Measurements from ENCODE around the gene GRB2. TPM values are rescaled to one million over a fixed set of nuclear protein-coding genes. Genes with fewer than 3 reads are reported as not detected.

GRB2 gene
- total and polyA plus RNA-seq, 12 donors = 23.5 to 85.5 (median 52.0) TPM

DNA sequence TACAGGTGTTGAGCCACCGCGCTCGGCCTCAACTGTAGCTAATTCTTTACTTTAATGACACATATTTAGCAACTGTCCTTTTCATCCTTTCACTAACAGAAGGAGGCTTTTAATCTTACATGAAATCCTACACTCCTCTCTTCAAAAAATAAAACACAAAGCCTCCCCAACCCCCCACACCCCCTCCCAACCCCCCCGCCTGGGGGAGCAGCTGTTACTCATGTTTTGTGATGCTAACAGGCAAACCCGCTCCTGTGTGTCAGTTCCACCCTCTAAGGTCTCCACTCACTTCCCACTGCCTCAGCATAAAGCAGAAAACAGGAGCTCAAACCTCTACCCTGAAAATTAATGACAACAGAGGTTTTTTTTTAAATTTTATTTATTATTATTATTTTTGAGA lies 60.8 kb downstream of the GRB2 start:
- Histone ChIP-seq H3K4me3 (peak overlapping the region in 1 of 10 donors; percentile 6), H3K9me3 (no peaks in the 10 kb centered on the region), H3K27me3 (no peaks in the 10 kb centered on the region), H3K4me1 (peaks cover 3 to 100% (median 48%) of the 10 kb centered on the region in 9 donors), H3K27ac (peak overlapping the region in 1 of 10 donors; percentile 73), H3K36me3 (peaks cover 0 to 5% (median 0%) of the 10 kb centered on the region in 9 donors)
- ATAC-seq (no peak), DNase-seq (no peak)
- WGBS, 2 donors = 85 to 90% methylated on average over 5 of the region's 5 CpGs
- TF ChIP-seq, protein P1, sequence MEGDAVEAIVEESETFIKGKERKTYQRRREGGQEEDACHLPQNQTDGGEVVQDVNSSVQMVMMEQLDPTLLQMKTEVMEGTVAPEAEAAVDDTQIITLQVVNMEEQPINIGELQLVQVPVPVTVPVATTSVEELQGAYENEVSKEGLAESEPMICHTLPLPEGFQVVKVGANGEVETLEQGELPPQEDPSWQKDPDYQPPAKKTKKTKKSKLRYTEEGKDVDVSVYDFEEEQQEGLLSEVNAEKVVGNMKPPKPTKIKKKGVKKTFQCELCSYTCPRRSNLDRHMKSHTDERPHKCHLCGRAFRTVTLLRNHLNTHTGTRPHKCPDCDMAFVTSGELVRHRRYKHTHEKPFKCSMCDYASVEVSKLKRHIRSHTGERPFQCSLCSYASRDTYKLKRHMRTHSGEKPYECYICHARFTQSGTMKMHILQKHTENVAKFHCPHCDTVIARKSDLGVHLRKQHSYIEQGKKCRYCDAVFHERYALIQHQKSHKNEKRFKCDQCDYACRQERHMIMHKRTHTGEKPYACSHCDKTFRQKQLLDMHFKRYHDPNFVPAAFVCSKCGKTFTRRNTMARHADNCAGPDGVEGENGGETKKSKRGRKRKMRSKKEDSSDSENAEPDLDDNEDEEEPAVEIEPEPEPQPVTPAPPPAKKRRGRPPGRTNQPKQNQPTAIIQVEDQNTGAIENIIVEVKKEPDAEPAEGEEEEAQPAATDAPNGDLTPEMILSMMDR (IDR thresholded peaks at IDR 0.05) = no peak
- intact Hi-C loops (cut with DNase I) = loop anchor here in 1 of 10 donors (5.0 kb wide), 1 partner anchor 38 kb away; no protein-coding TSS in a partner anchor

DNA sequence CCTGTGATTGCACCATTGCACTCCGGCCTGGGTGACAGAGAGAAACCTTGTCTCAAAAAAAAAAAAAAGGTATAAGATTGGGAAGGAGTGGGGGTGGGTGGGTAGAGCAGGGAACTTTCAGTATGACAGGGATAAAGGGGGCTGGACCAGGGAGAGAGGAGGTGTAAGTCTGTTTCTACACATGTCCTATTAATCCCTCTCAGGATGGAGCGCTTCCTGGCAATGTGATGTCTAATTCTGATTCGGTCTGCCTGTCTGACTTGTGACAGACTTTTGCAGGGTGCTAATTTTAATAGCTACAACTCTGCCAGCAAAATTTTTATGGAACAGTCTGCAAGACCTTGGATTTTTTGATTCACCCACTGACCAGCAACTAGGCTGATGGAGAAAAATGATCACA lies 62.5 kb downstream of the GRB2 start:
- 52 to 57% methylated on average over 3 of the region's 3 CpGs for WGBS, 2 donors
- H3K4me3 ChIP-seq = no peak overlapping the region
- H3K4me1 ChIP-seq = peaks cover 3 to 100% (median 56%) of the 10 kb centered on the region in 9 donors
- ATAC-seq (peak in 2 of 8 donors; percentile 36 to 45), DNase-seq (no peak)
- H3K36me3 ChIP-seq = peaks cover 0 to 5% (median 0%) of the 10 kb centered on the region in 9 donors
- H3K27ac ChIP-seq = peak overlapping the region in 1 of 10 donors; percentile 3
- intact Hi-C loops (cut with DNase I) = loop anchor here in 1 of 10 donors (5.0 kb wide), 1 partner anchor 39 kb away; no protein-coding TSS in a partner anchor
- TF ChIP-seq, protein P1 (IDR thresholded peaks at IDR 0.05) = no peak
- H3K27me3 ChIP-seq = no peaks in the 10 kb centered on the region
- H3K9me3 ChIP-seq = no peaks in the 10 kb centered on the region

DNA sequence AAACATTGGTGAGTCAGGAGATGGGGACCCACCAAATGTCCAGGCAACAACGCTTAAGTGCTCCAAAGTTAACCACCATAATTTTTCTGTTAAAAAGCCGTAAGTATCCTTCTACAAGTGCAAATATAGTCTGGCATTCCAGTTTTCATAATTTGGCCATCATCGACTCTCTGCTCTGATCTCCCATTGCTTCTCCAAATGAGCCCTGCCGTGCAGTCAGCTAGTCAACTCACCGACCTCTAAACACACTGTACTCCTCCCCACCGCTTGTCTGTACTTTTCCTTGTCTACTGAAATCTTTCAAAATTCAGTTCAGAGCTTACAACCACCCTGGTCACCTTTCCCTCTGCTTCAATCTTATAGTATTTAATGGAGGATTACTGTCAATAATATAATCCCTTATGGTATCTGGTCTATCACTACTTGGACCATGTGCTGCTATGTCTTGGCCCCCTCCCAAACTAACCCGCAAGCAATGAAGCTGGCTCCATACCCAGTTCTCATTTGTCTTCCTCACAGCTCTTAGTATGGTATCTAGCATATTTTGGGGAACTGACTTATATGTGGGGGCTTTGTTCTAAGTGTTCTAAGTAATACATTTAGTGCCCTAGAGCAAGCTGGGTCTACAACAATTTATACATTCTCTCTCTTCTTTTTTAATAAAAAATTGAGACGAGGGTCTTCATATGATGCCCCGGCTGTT lies 63.5 kb downstream of the GRB2 start:
- DNase-seq (no peak), ATAC-seq (no peak)
- Histone ChIP-seq H3K4me3 (no peak overlapping the region), H3K36me3 (peaks cover 0 to 5% (median 0%) of the 10 kb centered on the region in 9 donors), H3K27ac (peak overlapping the region in 1 of 10 donors; percentile 34), H3K4me1 (peaks cover 3 to 100% (median 50%) of the 10 kb centered on the region in 9 donors), H3K9me3 (no peaks in the 10 kb centered on the region), H3K27me3 (no peaks in the 10 kb centered on the region)
- intact Hi-C loops (cut with DNase I) = loop anchor here in 1 of 10 donors (5.0 kb wide), 1 partner anchor 40 kb away; no protein-coding TSS in a partner anchor
- TF ChIP-seq, protein P1 (IDR thresholded peaks at IDR 0.05) = no peak
- WGBS, 2 donors = 89% methylated on average over 9 of the region's 9 CpGs

DNA sequence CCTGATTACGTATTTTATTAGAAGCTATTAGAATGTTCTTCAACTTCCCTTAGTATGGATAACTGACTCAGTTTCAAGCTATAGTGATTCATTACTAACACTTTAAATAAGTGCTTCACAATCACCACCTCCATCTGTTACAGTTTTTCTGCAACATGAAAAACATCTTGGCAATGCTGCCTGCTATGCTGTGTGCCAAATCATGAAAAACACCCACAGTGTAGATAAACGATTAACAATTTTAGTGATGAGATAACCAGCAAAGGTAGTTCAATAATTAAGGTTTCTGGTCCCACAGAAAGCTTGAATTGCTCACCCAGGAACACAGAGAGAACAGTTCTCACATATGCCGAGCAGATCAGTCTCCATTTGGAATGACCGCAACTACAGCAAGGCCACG lies 64.8 kb downstream of the GRB2 start:
- TF ChIP-seq, protein P1 (IDR thresholded peaks at IDR 0.05) = no peak
- H3K27me3 ChIP-seq = no peaks in the 10 kb centered on the region
- no peak for ATAC-seq
- no peak overlapping the region for H3K4me3 ChIP-seq
- peaks cover 0 to 99% (median 44%) of the 10 kb centered on the region in 9 donors for H3K4me1 ChIP-seq
- no peaks in the 10 kb centered on the region for H3K9me3 ChIP-seq
- H3K36me3 ChIP-seq = peaks cover 0 to 5% (median 0%) of the 10 kb centered on the region in 9 donors
- H3K27ac ChIP-seq = peak overlapping the region in 1 of 10 donors; percentile 1
- intact Hi-C loops (cut with DNase I) = loop anchor here in 1 of 10 donors (5.0 kb wide), 1 partner anchor 42 kb away; no protein-coding TSS in a partner anchor
- 77 to 82% methylated on average over 5 of the region's 5 CpGs for WGBS, 2 donors
- DNase-seq = no peak
